CD1c-positive myeloid dendritic cell (primary cell): ENCODE data around the gene CRELD2.

Source experiments
- DNase-seq: peaks from one replicate; pipeline ENCODE4 v3.0.0-alpha.2; 2016; ENCODE audit errors: extremely low spot score

The CRELD2 gene

DNA sequence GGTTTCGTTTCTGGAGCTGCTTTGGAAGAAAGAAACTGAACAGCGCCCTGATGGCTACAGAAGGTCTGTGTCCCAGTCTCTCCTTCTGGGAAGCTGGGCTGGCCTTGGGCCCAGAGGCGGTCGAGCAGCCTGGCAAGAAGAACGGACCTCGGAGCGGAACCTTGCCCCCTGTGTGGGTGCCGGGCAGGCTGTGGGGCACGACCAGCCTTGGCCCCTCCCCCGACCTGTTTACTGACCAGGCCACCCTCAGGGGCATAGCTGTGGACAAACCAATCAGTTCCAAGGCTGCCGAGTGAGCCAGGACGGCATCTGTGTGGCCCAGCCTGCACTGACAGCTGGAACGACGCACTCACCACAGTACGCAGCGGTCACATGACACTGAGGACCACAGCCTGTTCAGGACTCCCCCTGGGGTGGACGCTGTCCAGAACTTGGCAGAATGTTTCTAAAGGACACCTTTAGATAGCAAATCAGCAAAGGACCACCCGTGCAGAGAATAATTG is 49.3 kb downstream of the CRELD2 start:
- no peak for DNase-seq

GRCh38 chr22:49968313-49968830 is 49.9 kb downstream of the CRELD2 start:
- DNase-seq: no peak

GRCh38 chr22:49968831-49969661 is 50.6 kb downstream of the CRELD2 start:
- DNase-seq: no peak

DNA sequence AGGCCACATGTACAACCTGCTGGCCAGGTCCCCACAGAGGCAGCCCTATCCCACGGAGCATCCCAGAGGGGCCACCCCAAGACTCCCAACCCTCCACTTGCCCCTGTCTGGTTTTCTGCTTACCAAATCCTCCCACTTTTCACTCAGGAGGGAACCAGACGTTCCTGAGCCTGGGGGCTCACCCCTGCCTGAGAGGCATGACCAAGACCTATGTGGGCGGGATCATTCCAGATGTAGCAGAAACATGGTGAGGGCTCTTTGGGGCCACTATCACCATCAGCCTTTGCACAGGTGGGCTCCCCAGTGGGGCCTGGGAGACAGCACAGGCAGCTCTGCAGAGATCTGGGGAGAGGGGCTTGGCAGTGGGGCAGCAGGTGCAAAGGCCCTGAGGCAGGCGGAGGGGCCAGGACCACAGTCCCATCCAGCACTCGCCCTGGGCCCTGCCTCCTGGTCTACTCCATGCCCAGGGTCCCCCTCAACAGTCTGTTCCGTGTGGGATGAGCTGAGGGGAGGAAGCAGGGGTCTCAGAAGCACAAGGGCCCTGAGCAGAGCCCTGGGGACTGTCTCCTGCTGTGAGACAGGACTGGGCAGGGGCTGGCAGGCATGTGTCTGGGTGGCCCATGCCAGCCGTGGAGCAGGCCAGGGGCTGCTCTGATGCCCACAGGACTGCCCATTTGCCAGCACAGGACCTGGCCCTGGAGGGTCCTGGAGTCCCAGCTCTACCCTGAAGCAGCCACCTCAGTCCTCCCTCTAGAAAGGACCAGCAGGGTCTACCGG is 51.5 kb downstream of the CRELD2 start:
- peak; percentile 44 for DNase-seq

DNA sequence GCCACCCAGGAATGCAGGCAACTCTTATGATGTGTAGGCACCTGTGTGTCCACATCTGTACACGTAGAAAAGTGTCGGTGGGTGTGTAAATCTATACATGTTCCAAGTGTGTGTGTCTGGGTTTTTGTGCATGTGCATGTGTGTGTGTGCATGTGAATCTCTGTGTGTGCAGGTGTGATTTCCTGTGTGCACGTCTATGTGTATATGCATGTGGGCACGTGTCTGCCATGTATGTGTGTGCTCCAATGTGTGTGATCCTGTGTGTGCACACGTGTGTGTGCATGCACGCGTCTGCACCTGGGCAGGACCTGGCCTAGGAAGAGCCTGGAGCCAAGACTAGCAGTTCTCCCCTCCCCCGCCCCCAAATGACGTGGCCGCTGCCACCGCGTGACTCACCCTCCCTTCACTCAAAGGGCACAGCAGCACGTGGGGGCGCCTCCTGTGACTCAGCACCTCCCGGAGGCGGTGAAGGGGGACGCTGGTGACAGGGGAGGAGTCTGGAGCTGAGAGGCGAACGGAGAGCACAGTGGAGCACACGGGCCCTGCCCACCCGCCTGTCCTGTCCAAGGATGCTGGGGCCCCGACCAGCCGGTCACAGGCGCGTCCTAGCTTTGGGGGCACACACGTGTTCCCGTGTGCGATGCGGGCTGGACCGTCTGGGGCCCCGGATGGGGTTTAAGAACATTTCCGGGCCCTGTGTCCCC is 52.2 kb downstream of the CRELD2 start:
- DNase-seq: peak; percentile 98

DNA sequence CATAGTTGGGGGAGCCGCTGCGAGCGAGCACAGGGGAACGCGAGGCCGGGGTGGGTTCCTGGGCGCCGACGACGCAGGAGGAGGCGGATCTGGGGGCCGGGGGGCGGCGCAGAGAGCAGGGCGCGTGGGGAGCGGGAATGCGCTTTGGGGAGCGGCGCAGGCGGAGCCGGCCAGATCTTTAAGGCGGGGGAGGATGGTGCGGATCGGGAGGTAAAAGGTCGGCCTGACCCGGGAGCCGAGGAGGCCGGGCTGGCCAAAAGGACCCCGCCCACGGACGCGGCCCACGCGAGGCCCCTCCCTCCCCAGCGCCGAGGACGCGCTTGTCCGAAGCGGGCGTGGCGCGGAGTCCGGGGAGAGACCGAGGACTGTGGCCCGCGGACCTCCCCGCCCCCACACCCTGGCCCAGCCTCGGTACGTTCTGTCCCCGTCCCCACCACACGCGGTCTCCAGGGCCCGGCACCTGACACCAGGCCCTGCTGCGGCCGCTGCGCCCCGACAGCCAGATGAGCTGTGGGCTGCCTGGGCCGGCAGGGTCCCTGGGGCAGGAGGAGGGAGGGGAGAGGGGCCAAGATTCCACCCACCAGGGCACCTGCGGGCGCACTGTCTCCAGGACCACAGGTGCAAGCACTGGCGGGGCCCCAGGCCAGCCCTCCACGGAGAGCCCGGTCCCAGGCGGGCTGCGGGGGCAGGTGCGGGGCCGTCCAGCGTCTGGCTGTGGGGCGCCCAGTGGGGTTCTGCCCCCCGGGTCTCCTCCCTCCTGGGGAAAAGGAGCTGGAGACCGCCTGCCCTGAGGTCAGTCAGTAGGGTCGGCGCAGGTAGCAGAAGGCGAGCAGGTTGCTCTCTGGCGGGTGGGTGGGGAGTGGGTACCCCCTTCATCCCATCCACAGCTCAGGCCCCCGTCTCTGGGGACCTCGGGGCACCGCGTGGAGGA is 53.1 kb downstream of the CRELD2 start:
- peak; percentile 89 for DNase-seq

DNA sequence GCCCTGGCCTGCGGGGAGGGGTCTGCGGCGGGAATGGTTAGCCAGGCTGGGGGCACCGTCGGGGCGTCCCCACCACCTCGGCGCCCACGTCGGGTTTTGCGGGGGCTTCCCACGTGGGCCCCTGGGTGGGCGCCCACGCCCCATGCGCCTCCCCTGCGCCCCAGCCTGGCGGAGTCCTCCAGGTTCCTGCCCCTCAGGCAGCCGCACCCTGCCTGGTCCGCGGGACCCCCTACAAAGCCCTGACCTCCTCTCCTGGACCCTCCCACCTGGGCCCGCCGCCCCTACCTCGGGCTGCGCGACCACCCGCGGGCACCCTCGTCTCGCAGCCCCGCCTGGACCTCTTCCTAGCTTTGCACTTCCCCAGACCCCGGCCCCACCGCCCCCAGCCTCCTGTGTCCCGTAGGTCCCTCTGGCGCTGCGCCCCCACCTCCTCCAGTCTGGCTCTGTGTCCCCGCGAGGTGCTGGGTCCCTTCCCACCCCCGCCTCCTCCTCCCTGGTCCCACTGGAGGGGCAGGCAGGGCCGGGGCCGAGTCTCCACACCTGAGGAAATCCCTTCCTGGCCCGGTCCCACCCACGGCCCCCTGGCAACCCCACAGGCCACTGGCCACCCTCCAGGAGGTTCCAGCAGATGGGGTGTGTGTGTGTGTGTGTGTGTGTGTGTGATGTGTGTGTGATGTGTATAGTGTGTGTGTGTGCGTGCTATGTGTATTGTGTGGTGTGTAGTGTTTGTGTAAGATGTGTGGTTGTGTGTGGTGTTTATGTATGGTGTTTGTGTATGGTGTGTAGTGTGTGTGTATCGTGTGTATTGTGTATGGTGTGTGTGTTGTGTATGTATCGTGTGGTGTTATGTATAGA is 54.0 kb downstream of the CRELD2 start:
- DNase-seq: no peak

DNA sequence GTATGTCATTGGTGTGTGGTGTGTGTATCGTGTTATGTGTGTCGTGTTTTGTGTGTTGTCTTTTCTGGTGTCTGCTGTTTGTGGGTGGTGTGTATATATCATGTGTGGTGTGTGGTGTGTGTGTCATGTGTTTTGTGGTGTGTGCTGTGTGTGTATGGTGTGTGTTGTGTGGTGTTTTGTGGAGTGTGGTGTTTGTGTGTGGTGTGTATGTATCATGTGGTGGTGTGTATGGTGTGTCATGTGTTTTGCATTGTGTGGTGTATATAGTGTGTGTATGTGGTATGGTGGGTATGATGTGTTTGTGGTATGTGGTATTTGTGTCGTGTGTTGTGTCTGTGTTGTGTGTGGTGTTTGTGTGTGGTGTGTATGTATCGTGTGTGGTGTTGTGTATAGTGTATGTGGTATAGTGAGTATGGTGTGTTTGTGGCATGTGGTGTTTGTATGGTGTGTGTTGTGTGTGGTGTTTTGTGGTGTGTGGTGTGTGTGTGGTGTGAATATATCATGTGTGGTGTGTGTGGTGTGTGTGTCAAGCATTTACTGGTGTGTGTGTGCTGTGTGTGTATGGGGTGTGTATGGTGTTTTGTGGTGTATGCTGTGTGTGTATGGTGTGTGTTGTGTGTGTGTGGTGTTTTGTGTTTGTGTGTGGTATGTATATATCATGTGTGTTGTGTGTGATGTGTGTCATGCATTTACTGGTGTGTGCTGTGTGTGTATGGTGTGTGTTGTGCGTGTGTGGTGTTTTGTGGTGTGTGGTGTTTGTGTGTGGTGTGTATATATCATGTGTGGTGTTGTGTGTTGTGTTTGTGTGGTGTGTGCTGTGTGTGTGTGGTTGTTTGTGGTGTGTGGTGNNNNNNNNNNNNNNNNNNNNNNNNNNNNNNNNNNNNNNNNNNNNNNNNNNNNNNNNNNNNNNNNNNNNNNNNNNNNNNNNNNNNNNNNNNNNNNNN is 54.9 kb downstream of the CRELD2 start:
- DNase-seq: no peak

GRCh38 chr22:49975543-49976389 is 57.3 kb downstream of the CRELD2 start:
- no peak for DNase-seq

DNA sequence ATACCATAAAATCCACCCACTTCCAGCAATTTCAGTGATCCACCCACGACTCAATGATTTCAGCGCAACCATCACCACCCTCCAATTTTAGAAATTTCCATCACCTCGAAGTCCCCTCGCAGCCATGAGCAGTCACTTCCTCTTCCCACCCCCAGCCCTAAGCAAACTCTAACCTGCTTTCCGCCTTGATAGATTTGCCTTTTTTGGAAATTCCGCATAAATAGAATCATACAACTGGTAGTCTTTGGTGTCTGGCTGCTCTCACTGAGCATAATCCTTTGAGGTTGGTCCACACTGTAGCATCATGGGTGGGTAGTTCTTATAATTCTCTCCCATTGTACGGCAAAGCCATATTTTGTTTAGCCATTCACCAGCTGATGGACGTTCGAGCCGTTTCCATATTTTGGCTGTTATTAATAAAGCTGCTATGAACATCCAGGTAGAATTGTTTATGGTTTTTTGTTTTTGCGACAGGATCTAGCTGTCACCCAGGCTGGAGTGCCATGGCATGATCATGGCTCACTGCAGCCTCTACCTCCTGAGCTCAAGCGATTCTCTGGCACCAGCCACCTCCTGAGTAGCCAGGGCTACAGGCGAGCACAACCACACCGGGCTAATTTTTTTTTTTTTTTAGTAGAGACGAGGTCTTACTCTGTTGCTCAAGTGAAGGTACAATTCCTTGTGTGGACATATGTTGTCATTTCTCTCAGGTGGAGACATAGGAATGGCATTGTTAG is 58.2 kb downstream of the CRELD2 start:
- DNase-seq: peak; percentile 79
